Common myeloid progenitor, CD34-positive (primary cell): ENCODE measurements around the gene HSDL1.

Source experiments
- CTCF ChIA-PET: fragments of 350-600 bp; sonication (Branson Sonifier 250); formaldehyde crosslinking; loops from one replicate; lab custom pipeline; 2021; ENCODE audit warnings: antibody characterized with exemption; lab: Charles Lee
- POLR2A ChIA-PET: fragments of 350-600 bp; sonication (Branson Sonifier 250); formaldehyde crosslinking; loops from one replicate; lab custom pipeline; 2021; ENCODE audit warnings: antibody characterized with exemption; lab: Charles Lee
- DNase-seq, 3 donors: peaks; one replicate each; pipeline versions ENCODE4 v3.0.0 to v3.0.0-alpha.2; 2013
- H3K27ac ChIP-seq, 2 experiments: 1 replicate in 1 of 2; 2 replicates in 1 of 2; pipeline ENCODE4 v1.7.0; 2013; ENCODE audit warnings: inconsistent platforms in 2 of 2, low read length in 2 of 2, mild to moderate bottlenecking in 2 of 2, low read depth in 1 of 2, moderate library complexity in 1 of 2; ENCODE audit not compliant: severe bottlenecking in 2 of 2, insufficient read depth in 1 of 2, poor library complexity in 1 of 2
- H3K27me3 ChIP-seq, 5 experiments: replicated peaks in 2 of 5; 1 replicate in 3 of 5; 2 replicates in 2 of 5; pipeline versions ENCODE4 v1.6.1 to v1.7.0; 2013; ENCODE audit warnings: low read length in 4 of 5, mild to moderate bottlenecking in 2 of 5, moderate library complexity in 2 of 5, inconsistent platforms in 1 of 5; ENCODE audit not compliant: insufficient read depth in 5 of 5, control insufficient read depth in 4 of 5
- H3K36me3 ChIP-seq, 4 experiments: 1 replicate in 2 of 4; 2 replicates in 2 of 4; pipeline versions ENCODE4 v1.6.1 to v1.7.0; 2013; ENCODE audit warnings: low read length in 3 of 4, control low read depth in 1 of 4, mild to moderate bottlenecking in 1 of 4; ENCODE audit not compliant: control insufficient read depth in 4 of 4, insufficient read depth in 4 of 4
- H3K4me1 ChIP-seq, 4 experiments: 1 replicate in 3 of 4; 2 replicates in 1 of 4; pipeline versions ENCODE4 v1.6.1 to v1.7.1; 2013; ENCODE audit warnings: low read length in 3 of 4, mild to moderate bottlenecking in 3 of 4, control low read depth in 1 of 4, inconsistent platforms in 1 of 4, moderate library complexity in 1 of 4; ENCODE audit not compliant: control insufficient read depth in 4 of 4, insufficient read depth in 4 of 4; ENCODE audit errors: control extremely low read depth in 1 of 4
- H3K4me3 ChIP-seq, 7 experiments: 1 replicate in 4 of 7; 2 replicates in 3 of 7; pipeline versions ENCODE4 v1.5.1 to v1.7.0; 2013; ENCODE audit warnings: mild to moderate bottlenecking in 7 of 7, low read length in 6 of 7, moderate library complexity in 6 of 7, inconsistent platforms in 2 of 7, low read depth in 2 of 7, control low read depth in 1 of 7; ENCODE audit not compliant: insufficient read depth in 4 of 7, control insufficient read depth in 1 of 7; ENCODE audit errors: extremely low read depth in 1 of 7
- H3K9me3 ChIP-seq, 5 experiments: 1 replicate in 4 of 5; 2 replicates in 1 of 5; pipeline versions ENCODE4 v1.6.1 to v1.7.1; 2013; ENCODE audit warnings: low read length in 4 of 5, mild to moderate bottlenecking in 2 of 5, inconsistent platforms in 1 of 5, low read depth in 1 of 5, moderate library complexity in 1 of 5; ENCODE audit not compliant: control insufficient read depth in 4 of 5, insufficient read depth in 2 of 5; ENCODE audit errors: control extremely low read depth in 1 of 5
- WGBS: methylation state at CpG from one replicate; pipeline ENCODE4 v1.1.5; 2013; ENCODE audit not compliant: insufficient coverage; 5-methylcytosine and 5-hydroxymethylcytosine counted together

The HSDL1 gene

DNA sequence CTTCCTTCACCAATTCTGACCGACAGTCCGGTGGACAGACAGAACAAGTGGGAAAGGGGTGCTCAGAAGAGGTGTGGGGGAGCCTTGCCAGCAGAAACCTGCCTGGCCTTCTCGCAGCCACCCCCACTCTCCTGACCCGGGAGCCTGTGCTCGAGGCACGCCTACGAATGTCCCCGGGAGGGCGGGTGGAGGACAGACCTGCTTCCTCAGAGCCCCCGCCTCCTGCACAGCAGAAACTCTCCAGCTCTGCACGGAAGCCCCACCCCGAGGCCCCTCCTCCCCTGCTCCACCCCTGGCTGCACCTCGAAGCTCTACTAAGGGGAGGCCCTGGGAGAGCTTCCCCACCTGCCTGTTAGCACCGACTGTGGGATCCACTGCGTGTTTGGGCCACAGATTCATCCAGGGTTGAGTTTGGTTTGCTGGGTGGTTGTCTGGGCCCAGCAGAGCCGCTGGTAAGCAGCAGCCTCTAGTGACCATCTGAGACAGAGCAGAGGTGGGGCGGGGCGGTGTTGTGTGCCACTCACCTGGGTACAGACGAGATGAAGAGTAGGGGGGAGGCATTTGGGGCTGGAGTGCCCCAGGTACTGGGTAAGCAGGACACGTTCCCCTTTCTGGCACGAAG lies 35.7 kb upstream of the HSDL1 start:
- Histone ChIP-seq H3K4me3 (no peak overlapping the region), H3K4me1 (peaks cover 0 to 2% (median under 1%) of the 10 kb centered on the region in 4 experiments), H3K27ac (no peak overlapping the region), H3K36me3 (peaks cover 11 to 78% (median 55%) of the 10 kb centered on the region in 4 experiments), H3K9me3 (no peaks in the 10 kb centered on the region), H3K27me3 (peaks cover 0 to 3% (median 2%) of the 10 kb centered on the region in 5 experiments)
- WGBS, result 95% methylated on average over 20 of the region's 21 CpGs
- CTCF ChIA-PET, result no interaction called here
- POLR2A ChIA-PET, result no interaction called here
- no peak for DNase-seq

DNA sequence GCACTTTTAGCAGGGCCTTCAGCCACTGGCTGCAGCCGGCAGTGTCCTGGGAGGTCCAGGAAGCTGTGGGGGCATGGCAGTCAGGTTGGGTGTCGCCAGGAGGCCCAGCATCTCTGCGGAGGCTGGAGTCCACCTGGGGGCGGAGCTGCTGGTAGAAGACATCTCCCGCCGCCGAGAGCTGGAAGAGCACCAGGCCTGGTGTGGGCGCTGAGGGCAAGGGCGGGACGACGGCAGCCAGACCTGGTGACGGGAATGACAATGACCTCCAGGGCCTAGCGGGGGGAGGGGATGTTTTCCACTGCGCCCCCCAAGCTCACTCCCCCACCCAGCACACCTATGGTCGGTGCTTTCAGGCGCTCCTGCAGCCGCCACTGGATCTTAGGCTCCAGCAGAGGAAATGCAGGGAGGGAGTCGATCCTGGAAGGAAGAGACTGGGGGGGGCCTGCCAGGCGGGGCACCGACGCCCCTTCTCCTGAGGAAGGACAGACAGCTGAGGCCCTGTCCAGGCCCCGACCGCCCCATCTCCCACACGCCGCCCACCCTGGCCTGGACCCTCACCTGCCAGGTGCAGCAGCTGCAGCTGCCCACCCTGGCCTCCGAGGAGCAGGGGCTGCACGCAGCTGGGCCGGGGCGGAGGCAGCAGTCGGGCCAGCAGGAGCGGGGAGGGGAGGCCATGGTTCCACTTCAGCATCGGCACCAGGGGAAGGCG lies 34.8 kb upstream of the HSDL1 start:
- H3K36me3 ChIP-seq, result peaks cover 11 to 72% (median 51%) of the 10 kb centered on the region in 4 experiments
- POLR2A ChIA-PET, result no interaction called here
- no peak overlapping the region for H3K27ac ChIP-seq
- no peaks in the 10 kb centered on the region for H3K9me3 ChIP-seq
- peaks cover 0 to 8% (median 2%) of the 10 kb centered on the region in 5 experiments for H3K27me3 ChIP-seq
- H3K4me3 ChIP-seq, result no peak overlapping the region
- CTCF ChIA-PET, result interaction anchor here (1.1 to 1.8 kb wide), 5 partner anchors 9 to 128 kb away, joined by 3 to 6 read pairs (median 3); no protein-coding TSS in a partner anchor
- H3K4me1 ChIP-seq, result peaks cover 0 to 4% (median 1%) of the 10 kb centered on the region in 4 experiments
- DNase-seq, result no peak
- WGBS, result 94% methylated on average over 20 of the region's 33 CpGs

DNA sequence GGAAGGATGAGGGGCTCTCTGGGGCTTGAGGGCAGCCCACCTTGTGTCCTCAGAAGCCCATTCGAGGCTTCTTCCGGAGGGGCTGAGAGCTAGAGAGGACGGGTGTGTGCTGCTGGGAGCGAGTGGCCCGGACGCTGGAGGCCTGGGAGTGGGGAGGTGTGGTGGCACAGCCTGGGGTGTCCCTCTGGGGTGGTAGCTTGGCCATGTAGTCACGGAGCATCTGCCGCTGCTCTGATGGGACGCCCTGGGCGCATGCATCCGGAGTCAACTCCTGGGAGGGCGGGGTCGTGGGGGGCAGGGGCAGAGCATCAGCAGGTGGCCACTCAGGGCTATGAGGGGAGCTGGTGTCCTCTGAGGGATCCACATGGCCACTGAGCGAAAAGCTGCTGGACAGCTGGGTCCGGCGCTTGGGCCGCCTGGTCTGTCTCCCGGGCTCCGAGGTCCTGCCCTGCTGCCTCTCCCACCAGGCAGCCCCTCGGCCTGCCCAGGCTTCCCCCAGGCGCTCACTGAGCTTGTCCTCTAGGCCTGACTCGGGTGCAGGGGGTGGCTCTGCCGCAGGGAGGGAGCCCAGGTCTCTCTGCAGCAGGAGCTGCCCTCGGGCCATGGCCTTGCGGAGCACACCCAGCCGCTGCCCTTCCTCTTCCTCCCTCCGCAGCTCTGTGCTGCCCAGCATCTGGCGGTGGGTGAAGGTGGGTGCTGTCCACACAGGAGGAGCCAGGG lies 34.1 kb upstream of the HSDL1 start:
- CTCF ChIA-PET, result interaction anchor here (1.1 to 1.8 kb wide), 6 partner anchors 8 to 129 kb away, joined by 3 to 6 read pairs (median 3); no protein-coding TSS in a partner anchor
- POLR2A ChIA-PET, result interaction anchor here (0.6 kb wide), 1 partner anchor 13 kb away, joined by 3 read pairs; no protein-coding TSS in a partner anchor
- Histone ChIP-seq H3K4me1 (peaks cover 0 to 4% (median 1%) of the 10 kb centered on the region in 4 experiments), H3K9me3 (no peaks in the 10 kb centered on the region), H3K36me3 (peaks cover 6 to 65% (median 46%) of the 10 kb centered on the region in 4 experiments), H3K27ac (no peak overlapping the region), H3K4me3 (no peak overlapping the region), H3K27me3 (peaks cover 0 to 16% (median 7%) of the 10 kb centered on the region in 5 experiments)
- no peak for DNase-seq
- WGBS, result 96% methylated on average over 24 of the region's 28 CpGs

DNA sequence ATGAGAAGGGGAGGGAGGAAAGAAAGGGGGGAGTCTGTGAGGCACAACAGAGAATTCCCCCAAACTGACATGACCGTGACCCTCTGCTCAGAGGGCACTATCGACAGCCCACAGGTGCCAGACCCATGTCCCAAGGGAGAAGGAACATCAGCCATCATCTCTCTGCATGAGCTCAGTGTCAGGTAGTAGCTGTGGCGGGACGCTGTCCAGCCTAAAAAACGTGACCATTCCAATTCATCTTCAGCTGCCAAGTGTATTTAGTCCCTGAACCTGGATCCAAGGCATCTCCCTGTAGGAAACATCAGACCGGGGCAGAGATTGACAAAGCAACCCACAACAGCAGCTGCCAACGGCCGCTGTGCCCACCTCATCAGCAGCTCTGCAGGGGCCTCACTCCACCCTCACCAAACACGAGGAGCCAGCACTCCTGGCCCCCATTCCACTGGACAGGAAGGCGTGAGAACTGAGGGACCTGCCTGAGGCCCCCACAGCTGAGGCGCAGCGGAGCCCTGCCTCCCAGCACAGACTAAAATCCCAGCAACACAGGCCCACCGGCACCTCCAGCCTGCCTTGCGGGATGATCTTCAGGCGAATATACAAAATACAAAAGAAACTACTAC lies 33.3 kb upstream of the HSDL1 start:
- H3K36me3 ChIP-seq, result peaks cover 4 to 59% (median 42%) of the 10 kb centered on the region in 4 experiments
- no peaks in the 10 kb centered on the region for H3K9me3 ChIP-seq
- H3K4me1 ChIP-seq, result peaks cover 0 to 4% (median 1%) of the 10 kb centered on the region in 4 experiments
- no peak for DNase-seq
- ChIA-PET CTCF (interaction anchor here (0.6 to 1.8 kb wide), 7 partner anchors 7 to 123 kb away, joined by 3 to 6 read pairs (median 3); no protein-coding TSS in a partner anchor), POLR2A (interaction anchor here (0.6 to 1.0 kb wide), 2 partner anchors 12 to 62 kb away, joined by 3 read pairs; partner anchors contain the start of gene MBTPS1)
- no peak overlapping the region for H3K4me3 ChIP-seq
- H3K27ac ChIP-seq, result no peak overlapping the region
- 98% methylated on average over 14 of the region's 15 CpGs for whole genome bisulfite sequencing
- peaks cover 0 to 18% (median 10%) of the 10 kb centered on the region in 5 experiments for H3K27me3 ChIP-seq

DNA sequence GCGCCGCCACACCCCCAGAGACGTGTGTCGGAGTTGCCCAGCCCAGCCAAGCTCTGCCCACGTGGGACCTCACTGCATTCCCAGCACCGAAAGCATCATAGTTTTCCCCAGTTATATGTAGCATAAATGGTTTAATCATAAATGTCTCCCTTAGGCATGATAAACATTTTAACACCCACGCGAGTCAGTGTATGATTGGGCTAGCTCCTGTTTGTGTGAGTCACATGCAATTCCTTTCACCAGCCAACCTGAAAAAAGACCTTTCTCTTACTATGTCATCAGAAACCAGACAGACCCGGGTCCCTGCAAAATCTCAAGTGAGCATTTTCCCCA lies 32.7 kb upstream of the HSDL1 start:
- no peak for DNase-seq
- no peaks in the 10 kb centered on the region for H3K9me3 ChIP-seq
- peaks cover 0 to 18% (median 10%) of the 10 kb centered on the region in 5 experiments for H3K27me3 ChIP-seq
- H3K27ac ChIP-seq, result no peak overlapping the region
- peaks cover 0 to 4% (median 1%) of the 10 kb centered on the region in 4 experiments for H3K4me1 ChIP-seq
- peaks cover 4 to 53% (median 37%) of the 10 kb centered on the region in 4 experiments for H3K36me3 ChIP-seq
- ChIA-PET CTCF (interaction anchor here (0.6 to 1.8 kb wide), 4 partner anchors 10 to 122 kb away, joined by 3 to 6 read pairs (median 3); no protein-coding TSS in a partner anchor), POLR2A (interaction anchor here (1.0 kb wide), 1 partner anchor 61 kb away, joined by 3 read pairs; the partner anchor contains the start of gene MBTPS1)
- H3K4me3 ChIP-seq, result no peak overlapping the region
- WGBS, result 90% methylated on average over 4 of the region's 9 CpGs

DNA sequence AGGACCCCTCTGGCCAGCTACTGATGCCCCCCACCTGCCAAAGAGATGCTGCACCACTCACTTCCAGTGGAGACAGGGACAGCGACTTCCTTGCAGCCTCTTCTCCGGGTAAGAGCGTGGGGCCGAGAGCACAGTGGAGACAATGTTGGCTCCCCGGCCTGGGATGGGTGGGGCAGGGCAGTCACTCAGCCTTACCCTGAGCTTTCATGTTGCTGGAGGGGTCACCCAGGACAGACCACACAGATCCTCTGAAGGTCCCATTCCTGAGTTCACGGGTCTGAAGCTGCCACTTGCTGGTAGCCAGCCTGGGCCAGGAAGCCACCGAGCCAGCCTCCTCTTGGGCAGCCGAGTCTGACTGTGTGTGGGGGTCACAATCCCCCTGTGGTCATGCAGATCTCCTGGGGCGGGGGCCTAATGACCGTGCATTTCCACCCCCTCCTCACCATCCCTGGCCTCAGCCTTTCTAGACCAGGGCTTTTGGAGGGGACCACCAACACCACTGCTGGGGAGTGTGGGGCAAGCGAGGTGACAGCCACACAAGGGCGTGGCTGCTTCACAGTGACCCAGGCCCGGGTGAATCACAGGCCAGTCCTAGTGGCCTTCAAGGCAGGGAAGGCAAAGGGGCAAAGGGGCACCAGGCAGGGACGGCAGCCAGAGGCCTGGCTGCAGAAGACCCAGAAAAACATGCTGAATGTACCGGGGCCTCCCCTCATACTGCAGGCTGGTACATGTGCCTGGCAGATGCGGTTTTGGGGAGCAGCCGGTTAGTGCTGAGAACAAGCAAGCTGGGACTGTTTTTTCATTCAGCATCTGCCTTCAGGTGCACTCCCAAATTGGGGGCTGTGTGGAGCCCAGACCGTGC lies 31.4 kb upstream of the HSDL1 start:
- Histone ChIP-seq H3K27ac (no peak overlapping the region), H3K4me1 (peaks cover 0 to 4% (median 1%) of the 10 kb centered on the region in 4 experiments), H3K36me3 (peaks cover 0 to 40% (median 26%) of the 10 kb centered on the region in 4 experiments), H3K27me3 (peaks cover 0 to 19% (median 10%) of the 10 kb centered on the region in 5 experiments), H3K4me3 (no peak overlapping the region), H3K9me3 (no peaks in the 10 kb centered on the region)
- WGBS, result 95% methylated on average over 17 of the region's 18 CpGs
- DNase-seq, result no peak
- ChIA-PET CTCF (interaction anchor here (1.3 to 2.0 kb wide), 5 partner anchors 8 to 92 kb away, joined by 3 to 6 read pairs (median 4); no protein-coding TSS in a partner anchor), POLR2A (no interaction called here)
